ENCODE results near the gene ADIPOQ.
"Not testable (repeated sequence)": the region's sequence is repeated elsewhere in the genome, so short reads cannot be mapped to it uniquely, and the experiment has no call there.

DNA sequence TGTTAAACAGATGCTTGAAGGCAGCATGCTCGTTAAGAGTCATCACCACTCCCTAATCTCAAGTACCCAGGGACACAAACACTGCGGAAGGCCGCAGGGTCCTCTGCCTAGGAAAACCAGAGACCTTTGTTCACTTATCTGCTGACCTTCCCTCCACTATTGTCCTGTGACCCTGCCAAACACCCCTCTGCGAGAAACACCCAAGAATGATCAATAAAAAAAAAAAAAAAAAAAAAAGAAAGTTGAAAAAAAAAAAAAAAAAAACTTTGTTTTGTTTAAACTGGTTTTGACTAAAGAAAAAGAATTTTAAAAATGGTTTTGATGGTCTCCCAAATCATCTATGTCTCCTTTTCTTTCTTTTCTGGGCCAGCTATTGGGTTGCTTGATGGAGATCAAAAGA lies 32.3 kb downstream of the ADIPOQ start:
- TF ChIP-seq, protein P1, sequence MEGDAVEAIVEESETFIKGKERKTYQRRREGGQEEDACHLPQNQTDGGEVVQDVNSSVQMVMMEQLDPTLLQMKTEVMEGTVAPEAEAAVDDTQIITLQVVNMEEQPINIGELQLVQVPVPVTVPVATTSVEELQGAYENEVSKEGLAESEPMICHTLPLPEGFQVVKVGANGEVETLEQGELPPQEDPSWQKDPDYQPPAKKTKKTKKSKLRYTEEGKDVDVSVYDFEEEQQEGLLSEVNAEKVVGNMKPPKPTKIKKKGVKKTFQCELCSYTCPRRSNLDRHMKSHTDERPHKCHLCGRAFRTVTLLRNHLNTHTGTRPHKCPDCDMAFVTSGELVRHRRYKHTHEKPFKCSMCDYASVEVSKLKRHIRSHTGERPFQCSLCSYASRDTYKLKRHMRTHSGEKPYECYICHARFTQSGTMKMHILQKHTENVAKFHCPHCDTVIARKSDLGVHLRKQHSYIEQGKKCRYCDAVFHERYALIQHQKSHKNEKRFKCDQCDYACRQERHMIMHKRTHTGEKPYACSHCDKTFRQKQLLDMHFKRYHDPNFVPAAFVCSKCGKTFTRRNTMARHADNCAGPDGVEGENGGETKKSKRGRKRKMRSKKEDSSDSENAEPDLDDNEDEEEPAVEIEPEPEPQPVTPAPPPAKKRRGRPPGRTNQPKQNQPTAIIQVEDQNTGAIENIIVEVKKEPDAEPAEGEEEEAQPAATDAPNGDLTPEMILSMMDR (IDR thresholded peaks at IDR 0.05), result not testable (repeated sequence)
- not testable (repeated sequence) for TF ChIP-seq POLR2A (IDR thresholded peaks at IDR 0.05)
